ENCODE results near the gene ACSF3. TPM values are rescaled to one million over a fixed set of nuclear protein-coding genes. Genes with fewer than 3 reads are reported as not detected.

The ACSF3 gene
- total RNA-seq, 1 donor from 2014 or later: 32.0 TPM

- no peaks in the 10 kb centered on the region for H3K27me3 ChIP-seq
- no peak for TF ChIP-seq CTCF (IDR thresholded peaks at IDR 0.05)
- intact Hi-C loops (cut with DNase I): no loop called here
- H3K4me1 ChIP-seq: no peaks in the 10 kb centered on the region
- no peak overlapping the region for H3K27ac ChIP-seq
- H3K36me3 ChIP-seq: peaks cover 61% of the 10 kb centered on the region
- H3K9me3 ChIP-seq: no peaks in the 10 kb centered on the region
- DNase-seq: no peak
- no peak for ATAC-seq
- no peak overlapping the region for H3K4me3 ChIP-seq
Measured at GRCh38 chr16:89102041-89102471, 8.4 kb downstream of the ACSF3 start.

GRCh38 chr16:89102481-89103073 lies 8.9 kb downstream of the ACSF3 start:
- peaks cover 66% of the 10 kb centered on the region for H3K36me3 ChIP-seq
- DNase-seq (no peak), ATAC-seq (no peak)
- intact Hi-C loops (cut with DNase I): no loop called here
- TF ChIP-seq CTCF (IDR thresholded peaks at IDR 0.05): no peak
- H3K4me1 ChIP-seq: no peaks in the 10 kb centered on the region
- H3K27ac ChIP-seq: no peak overlapping the region
- H3K4me3 ChIP-seq: no peak overlapping the region
- no peaks in the 10 kb centered on the region for H3K27me3 ChIP-seq
- H3K9me3 ChIP-seq: no peaks in the 10 kb centered on the region

DNA sequence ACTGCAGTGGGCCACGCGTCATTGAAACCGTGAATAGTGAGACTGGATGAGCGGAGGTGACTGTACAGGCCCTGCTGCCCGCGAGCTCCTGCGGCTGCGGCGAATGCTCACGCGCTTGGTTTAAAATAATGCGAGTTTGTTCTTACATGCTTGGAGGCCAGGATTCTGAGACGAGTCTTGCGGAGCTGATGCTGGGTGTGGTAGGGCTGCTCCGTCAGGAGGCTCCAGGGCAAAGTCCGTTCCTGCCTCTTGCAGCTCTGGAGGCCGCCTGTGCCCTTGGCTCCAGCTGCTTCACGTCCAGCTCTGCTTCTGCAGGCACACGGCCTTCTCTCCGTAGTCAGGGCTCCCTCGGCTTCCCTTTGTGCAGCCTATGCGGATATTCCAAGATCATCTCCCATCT lies 9.5 kb downstream of the ACSF3 start:
- Histone ChIP-seq H3K27me3 (no peaks in the 10 kb centered on the region), H3K27ac (no peak overlapping the region), H3K4me1 (no peaks in the 10 kb centered on the region), H3K36me3 (peaks cover 69% of the 10 kb centered on the region), H3K4me3 (no peak overlapping the region), H3K9me3 (no peaks in the 10 kb centered on the region)
- intact Hi-C loops (cut with DNase I): no loop called here
- no peak for DNase-seq
- no peak for TF ChIP-seq CTCF (IDR thresholded peaks at IDR 0.05)
- no peak for ATAC-seq

- TF ChIP-seq CTCF (IDR thresholded peaks at IDR 0.05): no peak
- peaks cover 69% of the 10 kb centered on the region for H3K36me3 ChIP-seq
- ATAC-seq (no peak), DNase-seq (no peak)
- H3K4me3 ChIP-seq: no peak overlapping the region
- H3K4me1 ChIP-seq: no peaks in the 10 kb centered on the region
- no peaks in the 10 kb centered on the region for H3K27me3 ChIP-seq
- H3K9me3 ChIP-seq: no peaks in the 10 kb centered on the region
- intact Hi-C loops (cut with DNase I): no loop called here
- H3K27ac ChIP-seq: no peak overlapping the region
Measured at GRCh38 chr16:89103781-89104180, 10.1 kb downstream of the ACSF3 start.

DNA sequence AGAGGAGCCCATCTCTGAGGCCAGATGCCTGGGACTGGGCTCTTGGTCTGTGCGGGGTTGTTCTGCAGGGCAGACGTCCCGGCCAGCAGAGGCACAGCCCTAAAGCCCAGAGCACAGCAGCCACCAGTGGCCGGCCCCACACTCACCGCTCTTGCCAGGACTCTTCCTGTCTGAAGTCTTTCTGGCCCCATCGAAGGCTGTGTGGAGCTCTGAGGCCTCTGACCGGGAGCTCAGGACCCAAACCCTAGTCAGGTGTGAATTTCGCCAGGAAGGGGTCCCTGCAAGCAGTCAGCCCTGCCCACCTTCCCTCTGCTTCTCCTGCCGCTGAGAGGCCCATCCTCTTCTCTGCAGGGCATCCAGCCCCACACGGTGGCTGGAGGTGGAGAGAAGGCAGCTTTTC lies 10.7 kb downstream of the ACSF3 start:
- H3K36me3 ChIP-seq: peaks cover 69% of the 10 kb centered on the region
- no peak for TF ChIP-seq CTCF (IDR thresholded peaks at IDR 0.05)
- H3K4me3 ChIP-seq: no peak overlapping the region
- no peak overlapping the region for H3K27ac ChIP-seq
- no peaks in the 10 kb centered on the region for H3K4me1 ChIP-seq
- intact Hi-C loops (cut with DNase I): no loop called here
- DNase-seq (no peak), ATAC-seq (no peak)
- H3K9me3 ChIP-seq: no peaks in the 10 kb centered on the region
- no peaks in the 10 kb centered on the region for H3K27me3 ChIP-seq

Measured in upper lobe of right lung (tissue), 1 donor.